Muscle of leg (tissue), 16 donors: Measurements from ENCODE around the gene PRAMEF8. TPM values are rescaled to one million over a fixed set of nuclear protein-coding genes. Genes with fewer than 3 reads are reported as not detected.
"Not testable (repeated sequence)": the region's sequence is repeated elsewhere in the genome, so short reads cannot be mapped to it uniquely, and the experiment has no call there.

Experiments used
- DNase-seq: peaks from one replicate; pipeline ENCODE4 v3.0.0; 2013
- H3K27ac ChIP-seq: one replicate; pipeline ENCODE4 v1.5.1; 2013; ENCODE audit warnings: mild to moderate bottlenecking, low read length, control low read depth
- H3K27me3 ChIP-seq: one replicate; pipeline ENCODE4 v1.6.1; 2013; ENCODE audit warnings: low read length; ENCODE audit not compliant: control insufficient read depth, insufficient read depth
- H3K36me3 ChIP-seq: one replicate; pipeline ENCODE4 v1.6.1; 2013; ENCODE audit warnings: low read length; ENCODE audit not compliant: control insufficient read depth, insufficient read depth
- H3K4me1 ChIP-seq: one replicate; pipeline ENCODE4 v1.6.1; 2013; ENCODE audit warnings: low read length; ENCODE audit not compliant: control insufficient read depth, insufficient read depth
- H3K4me3 ChIP-seq: one replicate; pipeline ENCODE4 v1.5.1; 2013; ENCODE audit warnings: low read length, control low read depth
- H3K9me3 ChIP-seq: replicated peaks from 2 replicates; pipeline ENCODE4 v1.6.1; 2013; ENCODE audit warnings: low read depth, low read length; ENCODE audit not compliant: control insufficient read depth
- WGBS: methylation state at CpG from one replicate; pipeline ENCODE4 v1.1.5; 2013; ENCODE audit warnings: missing lambda C conversion rate; ENCODE audit not compliant: insufficient coverage; 5-methylcytosine and 5-hydroxymethylcytosine counted together
- long read RNA-seq, 11 donors: transcript quantifications; one replicate each; lab custom pipeline, GENCODE V29; 2026
- polyA plus RNA-seq, 8 donors: library from polyadenylated mRNA; unstranded; fragments of 120-200 nt; gene quantifications; one replicate each; pipeline versions ENCODE4 v1.2.1 to v1.2.3, GENCODE V29; 2013; ENCODE audit warnings: inconsistent platforms in 1 of 8, low replicate concordance in 1 of 8; ENCODE audit not compliant: insufficient read length in 8 of 8, insufficient read depth in 1 of 8
- total RNA-seq: library from RNA; stranded (reverse); fragments of 120-200 nt; gene quantifications from one replicate; pipeline ENCODE4 v1.2.4, GENCODE V29; 2013

Gene PRAMEF8
- not detected for total RNA-seq
- polyA plus RNA-seq = not detected
- long read RNA-seq, donor 1 = 0 reads
- long read RNA-seq, donor 2 = 0 reads
- long read RNA-seq, donor 3 = 0 reads
- long read RNA-seq, donor 4 = 0 reads
- long read RNA-seq, donor 5 = 0 reads
- long read RNA-seq, donor 6 = 0 reads
- long read RNA-seq, donor 7 = 0 reads
- long read RNA-seq, donor 8 = 0 reads
- long read RNA-seq, donor 9 = 0 reads
- long read RNA-seq, donor 10 = 0 reads
- long read RNA-seq, donor 11 = 0 reads

- no CpG with 5 or more reads among the region's 1 CpG for WGBS
- not testable (repeated sequence) for H3K9me3 ChIP-seq, DNase-seq, H3K36me3 ChIP-seq, H3K27me3 ChIP-seq, H3K27ac ChIP-seq, H3K4me1 ChIP-seq, H3K4me3 ChIP-seq
These were observed at the start of gene PRAMEF8 for GRCh38 chr1:13285037-13285436. TSS of gene PRAMEF8 (minus strand) at chr1:13285137. CDS start at chr1:13284091, 1,046 bp downstream.

DNA sequence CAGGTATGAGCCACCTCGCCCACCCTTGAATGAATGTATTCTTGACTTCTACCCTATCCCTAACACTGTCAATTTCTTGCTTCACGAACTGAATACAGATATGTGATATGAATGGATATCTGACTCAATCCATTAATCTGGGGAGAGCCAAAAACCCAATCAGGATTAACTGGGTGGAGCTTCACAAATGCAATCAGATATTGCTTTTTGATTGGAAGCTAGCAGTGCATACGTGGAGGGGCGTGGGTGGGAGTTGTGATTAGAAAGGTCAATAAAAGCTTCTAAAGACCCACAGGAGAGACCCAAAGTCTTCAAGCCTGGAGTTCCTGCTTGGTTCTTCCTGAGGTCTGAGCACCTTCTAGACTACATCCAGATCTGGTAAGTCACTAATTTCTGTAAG is 30.3 kb upstream of the PRAMEF8 start, which contains the start of gene PRAMEF15:
Gene PRAMEF15, plus strand, starts transcription at position 301 of the 400 bp plus-strand sequence. CDS start 2,827 bp downstream, outside the sequence.
- H3K36me3 ChIP-seq = not testable (repeated sequence)

GRCh38 chr1:13303239-13303638 is 18.3 kb upstream of the PRAMEF8 start, which contains the start of gene PRAMEF33:
TSS of gene PRAMEF33 (plus strand) at chr1:13303539. CDS start at chr1:13305955, 2,416 bp downstream.
- WGBS = no CpG with 5 or more reads among the region's 1 CpG
- DNase-seq = not testable (repeated sequence)

More for the DNA sequence above, 30.3 kb upstream of the PRAMEF8 start, which contains the start of gene PRAMEF15:
- not testable (repeated sequence) for H3K4me1 ChIP-seq, DNase-seq, H3K27me3 ChIP-seq, H3K4me3 ChIP-seq, H3K9me3 ChIP-seq, H3K27ac ChIP-seq
- no CpG with 5 or more reads among the region's 4 CpGs for WGBS

DNA sequence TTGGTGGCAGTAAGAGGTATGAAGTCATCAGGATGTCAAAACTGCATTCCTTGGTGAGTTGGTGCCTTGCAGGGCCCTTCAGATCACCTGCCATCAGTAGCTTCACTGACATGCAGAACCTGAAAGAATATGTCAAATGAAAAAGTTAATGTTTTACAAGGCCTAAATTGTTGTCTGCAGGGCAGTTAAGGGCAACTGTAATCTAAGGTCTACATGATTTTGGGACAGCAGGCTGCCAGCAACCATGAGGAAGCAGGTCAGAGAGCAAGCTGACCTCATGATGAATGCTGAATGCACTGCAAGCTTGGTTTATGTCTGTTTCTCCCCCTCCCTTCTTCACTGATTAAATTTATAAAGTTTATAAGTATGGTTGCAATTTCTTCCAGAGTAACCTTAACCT is 17.3 kb upstream of the PRAMEF8 start:
- not testable (repeated sequence) for DNase-seq, H3K4me1 ChIP-seq, H3K9me3 ChIP-seq, H3K4me3 ChIP-seq, H3K36me3 ChIP-seq, H3K27me3 ChIP-seq, H3K27ac ChIP-seq

More at GRCh38 chr1:13303239-13303638, 18.3 kb upstream of the PRAMEF8 start, which contains the start of gene PRAMEF33:
- not testable (repeated sequence) for H3K4me1 ChIP-seq, H3K27me3 ChIP-seq, H3K9me3 ChIP-seq, H3K27ac ChIP-seq, H3K4me3 ChIP-seq, H3K36me3 ChIP-seq

GRCh38 chr1:13298699-13299098 is 13.8 kb upstream of the PRAMEF8 start:
- 80% methylated on average over 1 of the region's 27 CpGs for WGBS

DNA sequence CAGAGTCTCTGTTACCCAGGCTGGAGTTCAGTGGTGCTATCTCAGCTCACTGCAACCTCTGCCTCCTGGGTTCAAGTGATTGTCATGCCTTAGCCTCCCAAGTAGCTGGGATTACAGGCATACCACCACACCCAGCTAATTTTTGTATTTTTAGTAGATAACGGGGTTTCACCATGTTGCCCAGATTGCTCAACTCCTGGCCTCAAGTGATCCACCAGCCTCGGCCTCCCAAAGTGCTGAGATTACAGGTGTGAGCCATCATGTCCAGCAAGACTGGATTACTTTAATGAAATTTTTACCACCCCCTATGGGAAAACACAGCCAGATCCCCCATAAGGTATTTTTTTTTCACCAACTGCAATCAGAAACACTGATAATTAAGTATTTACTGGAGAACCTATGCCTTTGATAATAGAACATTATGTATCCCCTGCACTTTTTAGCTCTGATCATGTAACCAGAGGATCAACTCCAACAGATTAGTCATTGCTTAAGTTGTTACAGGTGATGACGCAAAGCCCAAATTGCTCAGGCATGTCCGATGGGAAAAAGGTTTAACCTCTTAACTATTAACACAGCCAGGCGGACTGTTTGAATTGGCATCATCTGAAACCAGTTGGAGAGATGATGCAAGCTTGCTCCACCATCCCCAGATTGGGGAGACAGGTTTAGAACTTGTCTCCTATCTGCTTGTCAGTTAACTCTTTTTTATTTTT is 12.4 kb upstream of the PRAMEF8 start:
- not testable (repeated sequence) for H3K27me3 ChIP-seq, H3K4me1 ChIP-seq, DNase-seq, H3K27ac ChIP-seq, H3K36me3 ChIP-seq, H3K9me3 ChIP-seq, H3K4me3 ChIP-seq
- no CpG with 5 or more reads among the region's 5 CpGs for WGBS

More at GRCh38 chr1:13298699-13299098, 13.8 kb upstream of the PRAMEF8 start:
- H3K4me1 ChIP-seq, DNase-seq, H3K27me3 ChIP-seq, H3K9me3 ChIP-seq, H3K27ac ChIP-seq, H3K4me3 ChIP-seq, H3K36me3 ChIP-seq: not testable (repeated sequence)

GRCh38 chr1:13289030-13289429 is 4.1 kb upstream of the PRAMEF8 start:
- H3K4me1 ChIP-seq, DNase-seq, H3K36me3 ChIP-seq, H3K27me3 ChIP-seq, H3K4me3 ChIP-seq, H3K27ac ChIP-seq, H3K9me3 ChIP-seq: not testable (repeated sequence)
- no CpG with 5 or more reads among the region's 3 CpGs for WGBS

DNA sequence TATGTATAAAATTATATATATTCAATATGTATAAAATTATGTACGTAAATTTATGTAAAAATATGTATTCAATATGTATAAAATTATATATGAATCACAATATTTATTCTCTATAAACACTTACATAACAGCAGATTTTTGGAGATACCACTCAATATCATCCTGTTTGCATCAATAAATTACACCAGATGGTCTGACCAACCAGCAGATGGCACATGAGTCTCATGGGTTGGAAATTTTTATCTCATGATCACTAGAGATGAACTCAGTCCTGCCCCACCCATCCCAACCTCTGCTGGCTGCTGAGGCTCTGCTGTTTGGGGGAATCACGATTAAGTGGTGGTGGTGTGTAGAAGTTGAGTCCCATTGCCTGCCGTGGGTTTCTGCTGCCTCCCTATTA is 5.3 kb downstream of the PRAMEF8 start:
- 60% methylated on average over 1 of the region's 3 CpGs for WGBS
- DNase-seq, H3K36me3 ChIP-seq, H3K9me3 ChIP-seq, H3K4me1 ChIP-seq, H3K27me3 ChIP-seq, H3K27ac ChIP-seq, H3K4me3 ChIP-seq: not testable (repeated sequence)

GRCh38 chr1:13277016-13277415 is 7.9 kb downstream of the PRAMEF8 start:
- DNase-seq, H3K27me3 ChIP-seq, H3K36me3 ChIP-seq, H3K4me3 ChIP-seq, H3K27ac ChIP-seq, H3K4me1 ChIP-seq, H3K9me3 ChIP-seq: not testable (repeated sequence)
- no CpG with 5 or more reads among the region's 6 CpGs for WGBS

- H3K4me1 ChIP-seq, H3K27me3 ChIP-seq, H3K27ac ChIP-seq, H3K9me3 ChIP-seq, H3K4me3 ChIP-seq, H3K36me3 ChIP-seq, DNase-seq: not testable (repeated sequence)
- no CpG with 5 or more reads among the region's 3 CpGs for whole genome bisulfite sequencing
These were observed 19.8 kb downstream of the PRAMEF8 start for GRCh38 chr1:13265124-13265523.
